GM08714 (cell line): ENCODE results near the gene HSD17B4.
"Not testable (repeated sequence)": the region's sequence is repeated elsewhere in the genome, so short reads cannot be mapped to it uniquely, and the experiment has no call there.

Experiments
- H3K4me3 ChIP-seq: fragments of 200-500 bp; sonication (Bioruptor generic); 2 replicates; pipeline ENCODE4 v1.5.1; 2014; ENCODE audit warnings: mild to moderate bottlenecking, low read length, inconsistent platforms
- ZNF274 ChIP-seq: IDR thresholded peaks from 2 replicates; pipeline ENCODE4 v1.6.1; 2012; ENCODE audit warnings: mild to moderate bottlenecking, low read depth, low read length

Gene HSD17B4

DNA sequence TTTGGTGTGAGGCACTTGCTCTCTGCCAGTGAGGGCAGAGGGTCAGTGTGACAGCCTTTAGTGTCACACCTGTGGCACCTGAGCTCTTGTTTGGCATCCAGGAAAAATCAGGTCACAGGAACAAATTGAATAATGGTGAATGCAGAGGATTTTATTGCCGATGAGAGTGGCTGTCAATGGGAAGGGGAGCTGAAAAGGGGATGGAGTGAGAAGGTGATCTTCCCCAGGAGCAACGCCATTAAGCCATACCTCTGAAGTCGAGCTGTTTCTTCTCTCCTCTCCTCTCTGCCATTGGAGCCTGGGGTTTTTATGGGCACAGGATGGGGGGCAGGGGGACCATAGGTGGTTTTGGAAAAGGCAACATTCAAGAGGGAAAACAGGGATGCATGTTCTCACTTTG is 2.4 kb upstream of the HSD17B4 start:
- no peak for TF ChIP-seq ZNF274
- H3K4me3 ChIP-seq = no peak overlapping the region

DNA sequence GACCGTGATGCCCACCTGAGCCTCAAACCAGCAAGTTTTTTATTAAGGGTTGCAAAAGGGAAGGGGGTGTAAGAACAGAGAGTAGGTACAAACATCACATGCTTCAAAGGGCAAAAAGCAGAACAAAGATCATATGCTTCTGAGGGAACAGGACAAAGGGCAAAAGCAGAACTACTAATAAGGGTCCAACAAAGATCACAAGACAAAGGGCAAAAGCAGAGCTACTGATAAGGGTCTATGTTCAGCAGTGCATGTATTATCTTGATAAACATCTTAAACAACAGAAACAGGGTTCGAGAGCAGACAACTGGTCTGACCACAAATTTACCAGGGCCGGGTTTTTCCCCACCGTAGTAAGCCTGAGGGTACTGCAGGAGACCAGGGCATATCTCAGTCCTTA is 1.7 kb upstream of the HSD17B4 start:
- not testable (repeated sequence) for H3K4me3 ChIP-seq

DNA sequence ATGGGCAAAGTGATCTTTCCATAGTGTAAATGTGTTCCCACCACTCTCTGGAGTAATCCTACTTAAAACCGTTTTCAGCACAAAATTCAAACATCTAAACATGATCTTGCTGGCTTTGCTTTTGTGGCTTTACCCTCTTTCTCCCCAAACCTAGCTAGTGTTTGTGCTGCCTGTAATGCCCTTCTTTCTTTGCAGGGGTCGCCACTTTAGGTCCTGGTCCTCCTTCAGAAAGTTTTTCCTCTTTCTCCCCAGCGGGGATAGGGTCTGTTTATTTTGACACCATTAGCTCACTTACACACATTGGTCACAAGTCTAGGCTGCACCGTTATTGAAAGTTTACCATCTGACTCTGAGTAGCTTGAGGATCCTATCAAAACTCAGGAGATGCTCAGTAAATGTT is 736 bp upstream of the HSD17B4 start:
- no peak overlapping the region for H3K4me3 ChIP-seq
- TF ChIP-seq ZNF274 = no peak

DNA sequence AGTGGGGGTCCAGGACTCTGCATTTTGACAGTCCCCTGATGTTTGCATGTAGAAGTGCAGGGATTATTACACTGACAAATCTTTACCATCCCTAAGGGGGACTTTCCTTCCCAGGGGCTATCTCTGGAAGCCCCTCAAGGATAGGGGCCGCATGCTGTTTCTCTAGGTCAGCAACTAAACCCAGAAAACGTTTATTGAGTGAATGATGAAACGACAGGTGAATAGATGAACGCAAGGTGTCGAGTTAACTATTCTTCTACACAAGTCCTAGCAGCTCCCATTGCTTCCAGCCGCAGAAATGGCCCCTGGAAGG is 281 bp upstream of the HSD17B4 start:
- peak overlapping the region; percentile 79; the same call in 1 of the 2 replicates for H3K4me3 ChIP-seq

DNA sequence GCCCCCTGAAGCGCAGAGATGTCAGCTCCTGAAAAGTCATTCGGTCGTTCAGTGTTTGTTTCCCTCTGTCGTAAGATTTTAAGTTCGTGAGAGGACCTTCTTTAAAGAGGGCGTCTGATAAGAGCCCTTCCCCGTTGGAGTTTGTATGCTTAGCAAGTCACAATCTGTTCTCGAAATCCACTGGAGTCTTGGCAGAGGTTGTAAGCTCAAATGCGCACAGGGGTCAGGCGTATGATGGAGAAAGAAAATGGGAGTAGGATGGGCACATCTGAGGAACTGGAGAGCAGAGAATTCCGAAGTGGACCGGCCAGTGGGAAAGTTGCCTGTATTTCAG is 710 bp downstream of the HSD17B4 start:
- TF ChIP-seq ZNF274 = no peak
- H3K4me3 ChIP-seq = peak overlapping the region; percentile 79

More for the DNA sequence above, 281 bp upstream of the HSD17B4 start:
- TF ChIP-seq ZNF274 = no peak

DNA sequence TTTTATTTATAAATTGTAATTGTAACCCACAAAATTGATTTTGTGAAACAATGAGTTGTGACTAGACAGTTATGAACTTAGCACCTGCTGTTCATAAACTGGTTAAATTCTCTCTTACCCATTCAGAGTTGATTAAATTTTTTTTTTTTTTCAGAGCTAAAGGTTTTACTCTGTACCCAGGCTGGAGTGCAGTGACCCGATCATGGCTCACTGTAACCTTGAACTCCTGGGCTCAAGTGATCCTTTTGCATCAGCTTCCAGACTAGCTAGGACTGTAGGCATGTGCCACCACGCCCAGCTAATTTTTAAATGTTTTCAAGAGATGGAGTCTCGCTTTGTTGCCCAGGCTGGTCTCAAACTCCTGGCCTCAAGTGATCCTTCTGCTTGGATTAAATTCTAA is 1.9 kb downstream of the HSD17B4 start:
- H3K4me3 ChIP-seq = no peak overlapping the region
- no peak for TF ChIP-seq ZNF274

DNA sequence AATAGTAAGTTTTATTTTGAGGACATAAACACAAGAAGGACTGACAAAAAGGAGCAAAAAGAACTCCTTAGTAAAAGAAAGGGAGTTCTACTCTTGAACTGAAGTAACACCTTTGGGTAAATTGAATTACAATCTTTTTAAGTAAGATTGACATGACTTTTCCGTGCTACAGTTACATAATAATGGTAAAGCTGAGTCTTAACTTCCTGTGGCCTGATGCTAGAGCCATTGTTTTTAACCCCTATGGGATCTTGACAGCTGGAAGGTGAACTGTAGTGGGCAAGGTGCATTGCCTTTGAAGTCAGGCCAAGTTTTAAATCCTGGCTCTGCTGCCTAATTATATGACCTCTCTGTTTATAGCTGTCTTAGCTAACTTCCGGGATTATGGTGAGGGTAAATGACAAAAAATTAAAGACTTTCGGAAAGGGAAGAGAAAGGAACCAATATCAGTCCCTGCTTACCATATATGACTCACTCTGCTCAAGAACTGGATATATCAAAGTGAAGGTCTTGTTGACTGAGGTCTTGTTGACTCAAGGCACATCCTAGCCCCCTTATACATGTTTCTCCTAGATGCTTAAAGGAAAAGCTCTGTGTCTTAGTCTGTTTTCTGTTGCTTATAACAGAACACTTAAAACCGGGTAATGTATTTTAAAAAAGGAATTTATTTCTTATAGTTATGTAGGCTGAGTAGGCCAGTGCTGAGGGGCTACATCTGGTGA is 6.8 kb downstream of the HSD17B4 start:
- no peak for TF ChIP-seq ZNF274
- H3K4me3 ChIP-seq = no peak overlapping the region

DNA sequence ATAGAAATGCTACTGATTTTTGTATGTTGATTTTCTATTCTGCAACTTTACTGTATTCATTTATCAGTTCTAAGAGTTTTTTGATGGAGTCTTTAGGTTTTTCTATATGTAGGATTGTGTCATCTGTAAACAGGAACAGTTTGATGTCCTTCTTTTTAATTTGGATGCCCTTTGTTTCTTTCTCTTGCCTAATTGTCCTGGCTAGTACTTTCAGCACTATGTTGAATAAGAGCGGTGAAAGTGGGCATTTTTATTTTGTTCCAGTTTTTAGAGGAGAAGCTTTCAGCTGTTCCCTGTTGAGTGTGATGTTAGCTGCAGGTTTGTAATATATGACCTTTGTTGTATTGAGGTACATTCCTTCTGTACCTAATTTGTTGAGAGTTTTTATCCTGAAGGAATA is 13.3 kb downstream of the HSD17B4 start:
- H3K4me3 ChIP-seq = no peak overlapping the region
- TF ChIP-seq ZNF274 = no peak

DNA sequence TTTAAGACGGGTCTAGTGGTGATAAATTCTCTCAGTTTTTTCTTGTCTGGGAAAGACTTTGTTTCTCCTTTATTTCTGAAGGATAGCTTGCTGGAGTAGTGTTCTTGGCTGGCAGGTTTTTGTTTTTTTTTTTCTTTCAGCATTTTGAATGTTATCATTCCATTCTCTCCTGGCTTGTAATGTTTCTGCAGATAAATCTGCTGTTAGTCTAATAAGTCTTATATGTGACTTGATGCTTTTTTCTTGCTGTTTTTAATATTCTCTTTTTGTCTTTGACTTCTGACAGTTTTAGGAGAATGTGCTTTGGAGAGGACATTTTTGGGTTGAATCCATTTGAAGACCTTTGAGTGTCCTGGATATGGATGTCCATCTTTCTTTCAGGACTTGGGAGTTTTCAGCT is 16.0 kb downstream of the HSD17B4 start:
- H3K4me3 ChIP-seq = no peak overlapping the region
- TF ChIP-seq ZNF274 = no peak

DNA sequence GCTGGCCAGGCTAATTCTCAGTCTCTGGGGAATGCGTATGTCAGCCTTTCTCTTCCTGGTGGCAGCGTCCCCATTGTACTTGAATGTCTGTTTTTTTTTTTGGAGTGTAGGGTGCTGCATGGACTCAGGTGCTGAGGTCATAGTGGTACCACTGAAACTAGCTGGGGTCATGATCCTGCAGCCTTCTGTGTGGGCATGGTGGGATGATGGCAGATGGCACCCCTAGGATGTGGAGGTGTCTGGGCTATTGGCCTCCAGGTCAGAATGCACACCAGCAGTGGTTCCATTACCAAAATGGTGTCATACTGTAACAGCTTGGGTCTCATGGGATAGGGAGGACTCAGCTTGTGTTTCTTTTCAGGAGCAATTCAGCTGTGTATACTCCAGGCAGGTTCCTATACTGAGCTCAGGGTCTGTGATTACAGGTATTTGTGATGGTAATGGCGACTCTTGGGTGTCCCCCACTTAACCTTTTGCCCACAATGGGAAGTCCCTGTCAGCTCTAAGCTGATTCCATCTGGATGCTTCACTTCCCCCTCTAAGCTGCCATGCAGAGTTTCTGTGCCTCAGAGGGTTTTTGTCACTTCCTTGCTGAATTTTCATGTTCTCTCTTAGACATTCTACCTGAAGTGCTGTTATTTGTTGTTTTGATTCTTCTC is 17.9 kb downstream of the HSD17B4 start:
- TF ChIP-seq ZNF274 = no peak
- H3K4me3 ChIP-seq = no peak overlapping the region

DNA sequence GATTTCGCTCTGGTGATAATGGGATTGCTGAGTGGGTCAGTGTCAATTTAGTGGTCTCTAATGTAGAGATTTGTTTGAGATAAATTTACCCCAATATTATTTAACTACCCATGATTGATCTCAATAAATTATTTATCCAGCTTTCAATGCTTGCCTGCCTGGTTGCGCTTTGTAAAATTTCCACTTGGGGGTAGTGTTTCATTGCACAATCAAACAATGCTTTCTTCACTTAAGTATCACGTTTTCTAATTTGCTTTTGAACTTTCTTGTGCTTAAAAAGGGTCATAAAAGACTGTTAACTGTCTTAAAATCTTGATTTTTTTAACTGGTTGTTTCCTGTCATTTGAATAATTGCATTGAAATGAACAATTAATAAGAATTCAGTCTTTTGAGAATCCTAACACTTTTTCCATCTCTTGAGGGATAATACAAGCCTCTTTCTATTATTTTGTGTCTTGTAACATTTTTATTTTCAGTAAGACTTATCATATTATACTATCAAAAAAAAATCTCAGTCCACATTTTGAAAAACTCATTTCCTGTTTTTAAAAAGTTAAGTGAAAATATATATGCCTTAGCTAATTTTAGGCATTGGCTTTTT is 18.7 kb downstream of the HSD17B4 start:
- TF ChIP-seq ZNF274 = no peak
- H3K4me3 ChIP-seq = no peak overlapping the region

DNA sequence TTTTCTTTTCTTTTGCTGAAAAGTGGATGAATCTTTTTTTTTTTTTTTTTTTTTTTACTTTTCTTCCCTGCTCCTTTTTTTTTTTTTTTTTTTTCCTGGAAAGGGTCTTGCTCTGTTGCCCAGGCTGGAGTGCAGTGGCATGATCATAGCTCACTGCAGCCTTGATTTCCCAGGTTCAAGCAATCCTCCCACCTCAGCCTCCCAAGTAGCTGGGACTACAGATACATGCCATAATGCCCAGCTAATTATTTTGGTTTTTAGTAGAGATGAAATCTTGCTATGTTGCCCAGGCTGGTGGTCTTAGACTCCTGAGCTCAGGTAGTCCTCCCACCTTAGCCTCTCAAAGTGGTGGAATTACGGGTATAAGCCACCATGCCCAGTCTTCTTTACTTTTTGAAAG is 20.9 kb downstream of the HSD17B4 start:
- TF ChIP-seq ZNF274 = no peak
- no peak overlapping the region for H3K4me3 ChIP-seq

DNA sequence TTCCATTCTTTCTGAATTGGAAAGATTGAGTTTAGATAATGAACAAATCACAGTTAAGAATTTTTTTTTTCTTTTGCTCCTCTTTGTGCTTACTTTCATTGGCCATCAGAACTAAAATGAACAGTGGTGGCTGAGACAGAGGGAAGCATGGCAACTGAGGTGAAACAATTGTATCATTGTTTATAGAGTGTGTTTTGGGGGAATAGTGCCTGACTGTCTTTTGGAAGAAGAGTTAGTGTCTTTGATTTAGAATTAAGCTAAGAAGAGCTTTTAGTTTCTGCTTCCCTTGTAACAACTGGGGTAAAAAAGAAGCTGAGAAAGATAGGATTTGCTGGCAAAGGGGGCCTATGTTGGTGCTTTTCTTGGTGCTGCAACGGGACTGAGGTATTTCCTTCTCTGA is 24.0 kb downstream of the HSD17B4 start:
- no peak for TF ChIP-seq ZNF274
- no peak overlapping the region for H3K4me3 ChIP-seq

DNA sequence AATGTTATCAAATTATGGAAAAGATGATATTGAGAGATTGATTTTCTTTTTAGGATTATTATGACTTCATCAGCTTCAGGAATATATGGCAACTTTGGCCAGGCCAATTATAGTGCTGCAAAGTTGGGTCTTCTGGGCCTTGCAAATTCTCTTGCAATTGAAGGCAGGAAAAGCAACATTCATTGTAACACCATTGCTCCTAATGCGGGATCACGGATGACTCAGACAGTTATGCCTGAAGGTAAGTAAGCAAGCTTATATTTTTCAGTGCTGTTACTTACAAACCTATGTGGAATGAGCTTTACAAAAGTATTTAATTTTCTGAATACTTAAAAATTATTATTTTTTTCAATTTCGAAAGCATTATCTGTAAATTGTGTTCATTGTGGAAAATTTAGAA is 26.5 kb downstream of the HSD17B4 start:
- TF ChIP-seq ZNF274 = no peak
- no peak overlapping the region for H3K4me3 ChIP-seq

DNA sequence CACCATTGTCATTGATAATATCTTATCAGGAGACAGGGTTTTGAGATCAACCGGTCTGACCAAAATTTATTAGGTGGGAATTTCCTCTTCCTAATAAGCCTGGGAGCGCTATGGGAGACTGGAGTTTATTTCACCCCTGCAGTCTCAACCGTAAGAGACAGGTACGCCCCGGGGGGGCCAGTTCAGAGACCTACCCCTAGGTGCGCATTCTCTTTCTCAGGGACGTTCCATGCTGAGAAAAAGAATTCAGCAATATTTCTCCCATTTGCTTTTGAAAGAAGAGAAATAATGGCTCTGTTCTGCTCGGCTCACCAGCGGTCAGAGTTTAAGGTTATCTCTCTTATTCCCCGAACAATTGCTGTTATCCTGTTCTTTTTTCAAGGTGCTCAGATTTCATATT is 28.3 kb downstream of the HSD17B4 start:
- not testable (repeated sequence) for H3K4me3 ChIP-seq

DNA sequence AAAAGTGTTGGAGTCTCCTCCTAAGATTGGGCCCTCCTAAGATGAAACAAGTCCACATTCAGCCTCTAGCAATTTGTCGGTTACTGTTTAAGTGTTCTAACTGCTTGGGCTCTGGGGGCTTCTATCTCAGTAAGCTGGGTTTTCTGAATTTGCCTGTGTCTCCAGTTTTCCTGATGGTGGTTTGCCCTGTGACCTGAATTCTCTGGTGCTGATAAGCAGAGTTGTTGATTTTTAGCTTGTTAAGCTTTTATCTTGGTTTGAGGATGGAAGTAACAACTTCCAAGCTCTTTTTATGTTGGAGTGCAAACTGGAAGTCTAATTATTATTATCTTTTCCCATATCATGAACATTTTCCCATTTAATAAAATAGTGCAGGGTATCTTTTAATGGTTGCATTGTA is 30.9 kb downstream of the HSD17B4 start:
- TF ChIP-seq ZNF274 = no peak
- H3K4me3 ChIP-seq = no peak overlapping the region
